Measurements from ENCODE around the gene TMEM81.

- TF ChIP-seq EP300 (IDR thresholded peaks at IDR 0.05; ENCODE audit: borderline replicate concordance) (no peak), CREB1 (IDR thresholded peaks at IDR 0.05; ENCODE audit: low read depth) (no peak), RAD21 (IDR thresholded peaks at IDR 0.05; ENCODE audit: low read depth) (no peak), CEBPB (IDR thresholded peaks at IDR 0.05) (no peak), USF1 (IDR thresholded peaks at IDR 0.05) (no peak), FOXM1 (IDR thresholded peaks at IDR 0.05; ENCODE audit: borderline replicate concordance, low read depth) (no peak), EGR1 (IDR thresholded peaks at IDR 0.05) (no peak), TAF1 (IDR thresholded peaks at IDR 0.05; ENCODE audit: low read depth) (no peak), YY1 (IDR thresholded peaks at IDR 0.05; ENCODE audit: low read depth) (no peak), TEAD4 (IDR thresholded peaks at IDR 0.05) (no peak), TCF12 (IDR thresholded peaks at IDR 0.05; ENCODE audit: low read depth) (no peak), ZBTB7A (IDR thresholded peaks at IDR 0.05; ENCODE audit: low read depth) (no peak)
- TF ChIP-seq, protein P1, sequence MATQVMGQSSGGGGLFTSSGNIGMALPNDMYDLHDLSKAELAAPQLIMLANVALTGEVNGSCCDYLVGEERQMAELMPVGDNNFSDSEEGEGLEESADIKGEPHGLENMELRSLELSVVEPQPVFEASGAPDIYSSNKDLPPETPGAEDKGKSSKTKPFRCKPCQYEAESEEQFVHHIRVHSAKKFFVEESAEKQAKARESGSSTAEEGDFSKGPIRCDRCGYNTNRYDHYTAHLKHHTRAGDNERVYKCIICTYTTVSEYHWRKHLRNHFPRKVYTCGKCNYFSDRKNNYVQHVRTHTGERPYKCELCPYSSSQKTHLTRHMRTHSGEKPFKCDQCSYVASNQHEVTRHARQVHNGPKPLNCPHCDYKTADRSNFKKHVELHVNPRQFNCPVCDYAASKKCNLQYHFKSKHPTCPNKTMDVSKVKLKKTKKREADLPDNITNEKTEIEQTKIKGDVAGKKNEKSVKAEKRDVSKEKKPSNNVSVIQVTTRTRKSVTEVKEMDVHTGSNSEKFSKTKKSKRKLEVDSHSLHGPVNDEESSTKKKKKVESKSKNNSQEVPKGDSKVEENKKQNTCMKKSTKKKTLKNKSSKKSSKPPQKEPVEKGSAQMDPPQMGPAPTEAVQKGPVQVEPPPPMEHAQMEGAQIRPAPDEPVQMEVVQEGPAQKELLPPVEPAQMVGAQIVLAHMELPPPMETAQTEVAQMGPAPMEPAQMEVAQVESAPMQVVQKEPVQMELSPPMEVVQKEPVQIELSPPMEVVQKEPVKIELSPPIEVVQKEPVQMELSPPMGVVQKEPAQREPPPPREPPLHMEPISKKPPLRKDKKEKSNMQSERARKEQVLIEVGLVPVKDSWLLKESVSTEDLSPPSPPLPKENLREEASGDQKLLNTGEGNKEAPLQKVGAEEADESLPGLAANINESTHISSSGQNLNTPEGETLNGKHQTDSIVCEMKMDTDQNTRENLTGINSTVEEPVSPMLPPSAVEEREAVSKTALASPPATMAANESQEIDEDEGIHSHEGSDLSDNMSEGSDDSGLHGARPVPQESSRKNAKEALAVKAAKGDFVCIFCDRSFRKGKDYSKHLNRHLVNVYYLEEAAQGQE (IDR thresholded peaks at IDR 0.05; ENCODE audit: low read depth): no peak
- TF ChIP-seq, protein P2, sequence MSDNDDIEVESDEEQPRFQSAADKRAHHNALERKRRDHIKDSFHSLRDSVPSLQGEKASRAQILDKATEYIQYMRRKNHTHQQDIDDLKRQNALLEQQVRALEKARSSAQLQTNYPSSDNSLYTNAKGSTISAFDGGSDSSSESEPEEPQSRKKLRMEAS (IDR thresholded peaks at IDR 0.05): no peak
Observed at GRCh38 chr1:205098242-205098641, 14.0 kb upstream of the TMEM81 start.
